Measurements from ENCODE around the gene WDR81. TPM values are rescaled to one million over a fixed set of nuclear protein-coding genes. Genes with fewer than 3 reads are reported as not detected.

The WDR81 gene
- total and polyA plus RNA-seq, 2 experiments from 2014 or later = 3.5 to 14.5 TPM

DNA sequence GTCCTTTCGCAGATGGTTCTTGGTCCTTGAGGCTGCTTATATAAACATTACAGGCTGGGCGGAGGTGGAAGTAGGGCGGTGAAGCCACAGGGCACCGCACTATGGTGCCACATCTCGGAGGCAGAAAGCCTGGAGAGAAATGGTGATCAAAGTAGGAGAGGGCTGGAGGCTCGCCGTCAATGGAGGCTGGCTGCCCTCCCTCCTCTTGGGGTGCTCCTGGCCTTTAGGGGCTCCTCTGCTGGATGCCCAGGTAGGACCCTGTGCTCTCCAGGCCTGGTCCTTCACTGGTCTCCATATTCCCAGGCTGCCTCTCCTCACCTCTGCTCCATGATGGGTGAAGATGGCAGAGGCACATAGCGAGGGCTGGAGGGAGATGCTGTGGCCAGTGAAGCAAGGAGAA lies 12.2 kb upstream of the WDR81 start:
- TF ChIP-seq NANOG (IDR thresholded peaks at IDR 0.05; ENCODE audit: borderline replicate concordance) (no peak), JUNB (IDR thresholded peaks at IDR 0.05; ENCODE audit: unreplicated experiment) (no peak), ZNF331 (CRISPR knock-in tag; IDR thresholded peaks at IDR 0.05; ENCODE audit: low read depth) (no peak), EZH2phosphoT487 (IDR thresholded peaks at IDR 0.05; ENCODE audit: unreplicated experiment) (no peak), EZH2 (IDR thresholded peaks at IDR 0.05; ENCODE audit: low read depth, unreplicated experiment) (no peak), CREB1 (CRISPR knock-in tag; IDR thresholded peaks at IDR 0.05; ENCODE audit: low read depth) (no peak), POLR2AphosphoS5 (IDR thresholded peaks at IDR 0.05; ENCODE audit: low read depth) (no peak)
- TF ChIP-seq, protein P1, sequence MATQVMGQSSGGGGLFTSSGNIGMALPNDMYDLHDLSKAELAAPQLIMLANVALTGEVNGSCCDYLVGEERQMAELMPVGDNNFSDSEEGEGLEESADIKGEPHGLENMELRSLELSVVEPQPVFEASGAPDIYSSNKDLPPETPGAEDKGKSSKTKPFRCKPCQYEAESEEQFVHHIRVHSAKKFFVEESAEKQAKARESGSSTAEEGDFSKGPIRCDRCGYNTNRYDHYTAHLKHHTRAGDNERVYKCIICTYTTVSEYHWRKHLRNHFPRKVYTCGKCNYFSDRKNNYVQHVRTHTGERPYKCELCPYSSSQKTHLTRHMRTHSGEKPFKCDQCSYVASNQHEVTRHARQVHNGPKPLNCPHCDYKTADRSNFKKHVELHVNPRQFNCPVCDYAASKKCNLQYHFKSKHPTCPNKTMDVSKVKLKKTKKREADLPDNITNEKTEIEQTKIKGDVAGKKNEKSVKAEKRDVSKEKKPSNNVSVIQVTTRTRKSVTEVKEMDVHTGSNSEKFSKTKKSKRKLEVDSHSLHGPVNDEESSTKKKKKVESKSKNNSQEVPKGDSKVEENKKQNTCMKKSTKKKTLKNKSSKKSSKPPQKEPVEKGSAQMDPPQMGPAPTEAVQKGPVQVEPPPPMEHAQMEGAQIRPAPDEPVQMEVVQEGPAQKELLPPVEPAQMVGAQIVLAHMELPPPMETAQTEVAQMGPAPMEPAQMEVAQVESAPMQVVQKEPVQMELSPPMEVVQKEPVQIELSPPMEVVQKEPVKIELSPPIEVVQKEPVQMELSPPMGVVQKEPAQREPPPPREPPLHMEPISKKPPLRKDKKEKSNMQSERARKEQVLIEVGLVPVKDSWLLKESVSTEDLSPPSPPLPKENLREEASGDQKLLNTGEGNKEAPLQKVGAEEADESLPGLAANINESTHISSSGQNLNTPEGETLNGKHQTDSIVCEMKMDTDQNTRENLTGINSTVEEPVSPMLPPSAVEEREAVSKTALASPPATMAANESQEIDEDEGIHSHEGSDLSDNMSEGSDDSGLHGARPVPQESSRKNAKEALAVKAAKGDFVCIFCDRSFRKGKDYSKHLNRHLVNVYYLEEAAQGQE (IDR thresholded peaks at IDR 0.05; ENCODE audit: unreplicated experiment) = no peak
- TF ChIP-seq, protein P2, sequence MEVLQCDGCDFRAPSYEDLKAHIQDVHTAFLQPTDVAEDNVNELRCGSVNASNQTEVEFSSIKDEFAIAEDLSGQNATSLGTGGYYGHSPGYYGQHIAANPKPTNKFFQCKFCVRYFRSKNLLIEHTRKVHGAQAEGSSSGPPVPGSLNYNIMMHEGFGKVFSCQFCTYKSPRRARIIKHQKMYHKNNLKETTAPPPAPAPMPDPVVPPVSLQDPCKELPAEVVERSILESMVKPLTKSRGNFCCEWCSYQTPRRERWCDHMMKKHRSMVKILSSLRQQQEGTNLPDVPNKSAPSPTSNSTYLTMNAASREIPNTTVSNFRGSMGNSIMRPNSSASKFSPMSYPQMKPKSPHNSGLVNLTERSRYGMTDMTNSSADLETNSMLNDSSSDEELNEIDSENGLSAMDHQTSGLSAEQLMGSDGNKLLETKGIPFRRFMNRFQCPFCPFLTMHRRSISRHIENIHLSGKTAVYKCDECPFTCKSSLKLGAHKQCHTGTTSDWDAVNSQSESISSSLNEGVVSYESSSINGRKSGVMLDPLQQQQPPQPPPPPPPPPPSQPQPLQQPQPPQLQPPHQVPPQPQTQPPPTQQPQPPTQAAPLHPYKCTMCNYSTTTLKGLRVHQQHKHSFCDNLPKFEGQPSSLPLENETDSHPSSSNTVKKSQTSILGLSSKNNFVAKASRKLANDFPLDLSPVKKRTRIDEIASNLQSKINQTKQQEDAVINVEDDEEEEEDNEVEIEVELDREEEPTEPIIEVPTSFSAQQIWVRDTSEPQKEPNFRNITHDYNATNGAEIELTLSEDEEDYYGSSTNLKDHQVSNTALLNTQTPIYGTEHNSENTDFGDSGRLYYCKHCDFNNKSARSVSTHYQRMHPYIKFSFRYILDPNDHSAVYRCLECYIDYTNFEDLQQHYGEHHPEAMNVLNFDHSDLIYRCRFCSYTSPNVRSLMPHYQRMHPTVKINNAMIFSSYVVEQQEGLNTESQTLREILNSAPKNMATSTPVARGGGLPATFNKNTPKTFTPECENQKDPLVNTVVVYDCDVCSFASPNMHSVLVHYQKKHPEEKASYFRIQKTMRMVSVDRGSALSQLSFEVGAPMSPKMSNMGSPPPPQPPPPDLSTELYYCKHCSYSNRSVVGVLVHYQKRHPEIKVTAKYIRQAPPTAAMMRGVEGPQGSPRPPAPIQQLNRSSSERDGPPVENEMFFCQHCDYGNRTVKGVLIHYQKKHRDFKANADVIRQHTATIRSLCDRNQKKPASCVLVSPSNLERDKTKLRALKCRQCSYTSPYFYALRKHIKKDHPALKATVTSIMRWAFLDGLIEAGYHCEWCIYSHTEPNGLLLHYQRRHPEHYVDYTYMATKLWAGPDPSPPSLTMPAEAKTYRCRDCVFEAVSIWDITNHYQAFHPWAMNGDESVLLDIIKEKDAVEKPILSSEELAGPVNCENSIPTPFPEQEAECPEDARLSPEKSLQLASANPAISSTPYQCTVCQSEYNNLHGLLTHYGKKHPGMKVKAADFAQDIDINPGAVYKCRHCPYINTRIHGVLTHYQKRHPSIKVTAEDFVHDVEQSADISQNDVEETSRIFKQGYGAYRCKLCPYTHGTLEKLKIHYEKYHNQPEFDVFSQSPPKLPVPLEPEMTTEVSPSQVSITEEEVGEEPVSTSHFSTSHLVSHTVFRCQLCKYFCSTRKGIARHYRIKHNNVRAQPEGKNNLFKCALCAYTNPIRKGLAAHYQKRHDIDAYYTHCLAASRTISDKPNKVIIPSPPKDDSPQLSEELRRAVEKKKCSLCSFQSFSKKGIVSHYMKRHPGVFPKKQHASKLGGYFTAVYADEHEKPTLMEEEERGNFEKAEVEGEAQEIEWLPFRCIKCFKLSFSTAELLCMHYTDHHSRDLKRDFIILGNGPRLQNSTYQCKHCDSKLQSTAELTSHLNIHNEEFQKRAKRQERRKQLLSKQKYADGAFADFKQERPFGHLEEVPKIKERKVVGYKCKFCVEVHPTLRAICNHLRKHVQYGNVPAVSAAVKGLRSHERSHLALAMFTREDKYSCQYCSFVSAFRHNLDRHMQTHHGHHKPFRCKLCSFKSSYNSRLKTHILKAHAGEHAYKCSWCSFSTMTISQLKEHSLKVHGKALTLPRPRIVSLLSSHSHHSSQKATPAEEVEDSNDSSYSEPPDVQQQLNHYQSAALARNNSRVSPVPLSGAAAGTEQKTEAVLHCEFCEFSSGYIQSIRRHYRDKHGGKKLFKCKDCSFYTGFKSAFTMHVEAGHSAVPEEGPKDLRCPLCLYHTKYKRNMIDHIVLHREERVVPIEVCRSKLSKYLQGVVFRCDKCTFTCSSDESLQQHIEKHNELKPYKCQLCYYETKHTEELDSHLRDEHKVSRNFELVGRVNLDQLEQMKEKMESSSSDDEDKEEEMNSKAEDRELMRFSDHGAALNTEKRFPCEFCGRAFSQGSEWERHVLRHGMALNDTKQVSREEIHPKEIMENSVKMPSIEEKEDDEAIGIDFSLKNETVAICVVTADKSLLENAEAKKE (CRISPR knock-in tag; IDR thresholded peaks at IDR 0.05) = no peak
- TF ChIP-seq, protein P3, sequence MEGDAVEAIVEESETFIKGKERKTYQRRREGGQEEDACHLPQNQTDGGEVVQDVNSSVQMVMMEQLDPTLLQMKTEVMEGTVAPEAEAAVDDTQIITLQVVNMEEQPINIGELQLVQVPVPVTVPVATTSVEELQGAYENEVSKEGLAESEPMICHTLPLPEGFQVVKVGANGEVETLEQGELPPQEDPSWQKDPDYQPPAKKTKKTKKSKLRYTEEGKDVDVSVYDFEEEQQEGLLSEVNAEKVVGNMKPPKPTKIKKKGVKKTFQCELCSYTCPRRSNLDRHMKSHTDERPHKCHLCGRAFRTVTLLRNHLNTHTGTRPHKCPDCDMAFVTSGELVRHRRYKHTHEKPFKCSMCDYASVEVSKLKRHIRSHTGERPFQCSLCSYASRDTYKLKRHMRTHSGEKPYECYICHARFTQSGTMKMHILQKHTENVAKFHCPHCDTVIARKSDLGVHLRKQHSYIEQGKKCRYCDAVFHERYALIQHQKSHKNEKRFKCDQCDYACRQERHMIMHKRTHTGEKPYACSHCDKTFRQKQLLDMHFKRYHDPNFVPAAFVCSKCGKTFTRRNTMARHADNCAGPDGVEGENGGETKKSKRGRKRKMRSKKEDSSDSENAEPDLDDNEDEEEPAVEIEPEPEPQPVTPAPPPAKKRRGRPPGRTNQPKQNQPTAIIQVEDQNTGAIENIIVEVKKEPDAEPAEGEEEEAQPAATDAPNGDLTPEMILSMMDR (conservative IDR thresholded peaks at IDR 0.05; ENCODE audit: low read depth in 2 of 2) = no peak
- TF ChIP-seq, protein P4, sequence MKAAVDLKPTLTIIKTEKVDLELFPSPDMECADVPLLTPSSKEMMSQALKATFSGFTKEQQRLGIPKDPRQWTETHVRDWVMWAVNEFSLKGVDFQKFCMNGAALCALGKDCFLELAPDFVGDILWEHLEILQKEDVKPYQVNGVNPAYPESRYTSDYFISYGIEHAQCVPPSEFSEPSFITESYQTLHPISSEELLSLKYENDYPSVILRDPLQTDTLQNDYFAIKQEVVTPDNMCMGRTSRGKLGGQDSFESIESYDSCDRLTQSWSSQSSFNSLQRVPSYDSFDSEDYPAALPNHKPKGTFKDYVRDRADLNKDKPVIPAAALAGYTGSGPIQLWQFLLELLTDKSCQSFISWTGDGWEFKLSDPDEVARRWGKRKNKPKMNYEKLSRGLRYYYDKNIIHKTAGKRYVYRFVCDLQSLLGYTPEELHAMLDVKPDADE (IDR thresholded peaks at IDR 0.05) = no peak
- Histone ChIP-seq H3K79me2 (replicated peaks; ENCODE audit: insufficient read depth) (no peaks in the 10 kb centered on the region), H3K4me3 (no peak overlapping the region), H3K36me3 (ENCODE audit: insufficient read depth) (no peaks in the 10 kb centered on the region), H3K4me1 (ENCODE audit: insufficient read depth) (peaks cover 13% of the 10 kb centered on the region), H4K20me1 (replicated peaks; ENCODE audit: insufficient read depth) (no peaks in the 10 kb centered on the region), H2AFZ (no peak overlapping the region), H3K27ac (ENCODE audit: low read depth) (no peak overlapping the region), H3F3A (replicated peaks; ENCODE audit: low read depth) (no peaks in the 10 kb centered on the region; the same call in 1 of the 2 replicates), H3K4me2 (no peak overlapping the region), H3K27me3 (ENCODE audit: insufficient read depth) (peaks cover 7% of the 10 kb centered on the region; the same call in 1 of the 2 replicates), H3K9me2 (ENCODE audit: insufficient read depth) (no peaks in the 10 kb centered on the region)
- Mint-ChIP-seq H3K36me3 (ENCODE audit: low read depth) (peaks cover 14% of the 10 kb centered on the region; the same call in 2 of the 3 replicates), H3K4me3 (peak overlapping the region; percentile 36; the same call in 1 of the 3 replicates), H3K4me1 (peaks cover 31% of the 10 kb centered on the region), H3K9me3 (no peaks in the 10 kb centered on the region), H3K27me3 (ENCODE audit: insufficient read depth, low read depth, poor library complexity) (peaks cover 34% of the 10 kb centered on the region), H3K27ac (no peak overlapping the region)
- DNase-seq (ENCODE audit: low spot score) = no peak
- no peak for ATAC-seq
